HL-60 (cell line): ENCODE results near the gene SMG7.

Experiments used
- GABPA ChIP-seq: IDR thresholded peaks from 2 replicates; pipeline ENCODE4 v1.6.1; 2012; ENCODE audit warnings: low read depth
- SPI1 ChIP-seq: IDR thresholded peaks from 2 replicates; pipeline ENCODE4 v1.6.1; 2012; ENCODE audit warnings: low read depth, mild to moderate bottlenecking, borderline replicate concordance
- TF ChIP-seq, protein P1 (sequence below): IDR thresholded peaks from one replicate; pipeline ENCODE4 v1.5.1; 2011; ENCODE audit warnings: low read length, control low read depth, inconsistent platforms; ENCODE audit not compliant: insufficient read depth

DNA sequence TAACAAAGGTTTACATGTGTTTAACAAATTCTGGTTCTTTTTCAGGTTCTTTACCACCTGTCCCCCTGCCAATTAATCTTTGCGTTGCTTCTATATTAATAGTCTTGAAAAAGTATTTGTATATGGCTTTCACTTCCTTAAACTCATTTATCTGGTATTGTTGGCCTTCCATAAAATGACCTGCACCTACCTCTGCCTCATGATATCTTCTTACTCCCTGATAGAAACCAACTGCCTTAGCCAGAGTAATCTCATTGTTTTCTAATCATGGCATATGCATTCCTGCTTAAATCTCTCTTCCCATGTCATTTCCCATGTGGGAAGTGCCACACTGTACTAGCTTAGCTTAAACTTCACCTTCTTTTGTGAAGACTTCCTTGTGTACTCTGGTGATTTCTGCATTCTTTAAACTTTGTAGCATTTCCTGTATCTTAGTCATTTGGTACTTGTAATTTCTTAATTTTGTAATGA is 8.7 kb downstream of the SMG7 start:
- TF ChIP-seq, protein P1, sequence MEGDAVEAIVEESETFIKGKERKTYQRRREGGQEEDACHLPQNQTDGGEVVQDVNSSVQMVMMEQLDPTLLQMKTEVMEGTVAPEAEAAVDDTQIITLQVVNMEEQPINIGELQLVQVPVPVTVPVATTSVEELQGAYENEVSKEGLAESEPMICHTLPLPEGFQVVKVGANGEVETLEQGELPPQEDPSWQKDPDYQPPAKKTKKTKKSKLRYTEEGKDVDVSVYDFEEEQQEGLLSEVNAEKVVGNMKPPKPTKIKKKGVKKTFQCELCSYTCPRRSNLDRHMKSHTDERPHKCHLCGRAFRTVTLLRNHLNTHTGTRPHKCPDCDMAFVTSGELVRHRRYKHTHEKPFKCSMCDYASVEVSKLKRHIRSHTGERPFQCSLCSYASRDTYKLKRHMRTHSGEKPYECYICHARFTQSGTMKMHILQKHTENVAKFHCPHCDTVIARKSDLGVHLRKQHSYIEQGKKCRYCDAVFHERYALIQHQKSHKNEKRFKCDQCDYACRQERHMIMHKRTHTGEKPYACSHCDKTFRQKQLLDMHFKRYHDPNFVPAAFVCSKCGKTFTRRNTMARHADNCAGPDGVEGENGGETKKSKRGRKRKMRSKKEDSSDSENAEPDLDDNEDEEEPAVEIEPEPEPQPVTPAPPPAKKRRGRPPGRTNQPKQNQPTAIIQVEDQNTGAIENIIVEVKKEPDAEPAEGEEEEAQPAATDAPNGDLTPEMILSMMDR, result no peak
- TF ChIP-seq SPI1 (peak; percentile 18; the same call in 1 of the 2 replicates), GABPA (no peak)
